Caco-2 (cell line): ENCODE results near the gene SYT7. TPM values are rescaled to one million over a fixed set of nuclear protein-coding genes. Genes with fewer than 3 reads are reported as not detected.

Source experiments
- BruUV-seq: library from RNA; stranded (reverse); fragments of 400-500 nt; replicated peaks from 2 replicates; lab custom pipeline; 2021; lab: Mats Ljungman, UMichigan
- CTCF ChIA-PET: fragments of 300-600 bp; sonication (Branson Sonifier 250); formaldehyde crosslinking; loops from one replicate; lab custom pipeline; 2022; ENCODE audit warnings: antibody characterized with exemption; lab: Charles Lee
- POLR2A ChIA-PET: fragments of 300-600 bp; sonication (Branson Sonifier 250); formaldehyde crosslinking; loops from one replicate; lab custom pipeline; 2022; ENCODE audit warnings: antibody characterized with exemption; lab: Charles Lee
- DNase-seq, 2 experiments: peaks; one replicate each; pipeline versions ENCODE4 v3.0.0 to v3.0.0-alpha.2; 2020 to 2022
- H3K27me3 ChIP-seq: replicated peaks from 2 replicates; pipeline ENCODE4 v1.6.0; 2011; ENCODE audit warnings: low read length; ENCODE audit not compliant: control insufficient read depth, insufficient read depth
- H3K36me3 ChIP-seq: 2 replicates; pipeline ENCODE4 v1.5.1; 2011; ENCODE audit warnings: low read length; ENCODE audit not compliant: control insufficient read depth, insufficient read depth
- H3K4me1 ChIP-seq: fragments of 250-450 bp; sonication (Bioruptor Pico); 2 replicates; pipeline ENCODE4 v1.5.1; 2020; ENCODE audit warnings: mild to moderate bottlenecking
- H3K4me3 ChIP-seq: 2 replicates; pipeline ENCODE4 v1.5.1; 2011; ENCODE audit warnings: low read depth, mild to moderate bottlenecking, control low read depth, low read length
- H3K9me3 ChIP-seq: fragments of 250-450 bp; sonication (Bioruptor Pico); 2 replicates; pipeline ENCODE4 v1.5.1; 2020; ENCODE audit warnings: mild to moderate bottlenecking, moderate library complexity
- H3K27ac Mint-ChIP-seq: one replicate; pipeline ENCODE4 v1.8.0; 2022; ENCODE audit warnings: mixed read lengths; ENCODE audit not compliant: unreplicated experiment
- H3K27me3 Mint-ChIP-seq: one replicate; pipeline ENCODE4 v1.8.0; 2022; ENCODE audit warnings: mixed read lengths; ENCODE audit not compliant: insufficient read depth, unreplicated experiment
- H3K36me3 Mint-ChIP-seq: one replicate; pipeline ENCODE4 v1.8.0; 2022; ENCODE audit warnings: mild to moderate bottlenecking, mixed read lengths; ENCODE audit not compliant: insufficient read depth, unreplicated experiment
- H3K4me1 Mint-ChIP-seq: one replicate; pipeline ENCODE4 v1.8.0; 2022; ENCODE audit warnings: low read depth, mixed read lengths; ENCODE audit not compliant: unreplicated experiment
- H3K4me3 Mint-ChIP-seq: one replicate; pipeline ENCODE4 v1.8.0; 2022; ENCODE audit warnings: mild to moderate bottlenecking, moderate library complexity, mixed read lengths; ENCODE audit not compliant: unreplicated experiment
- H3K9me3 Mint-ChIP-seq: one replicate; pipeline ENCODE4 v1.8.0; 2022; ENCODE audit warnings: mixed read lengths; ENCODE audit not compliant: unreplicated experiment
- CTCF ChIP-seq, 2 experiments: fragments of 200-600 bp in 1 of 2; IDR thresholded peaks; 1 replicate in 1 of 2; 2 replicates in 1 of 2; pipeline versions ENCODE4 v1.5.1 to v1.8.0; 2011 to 2022; ENCODE audit warnings: antibody characterized with exemption in 1 of 2, control low read depth in 1 of 2, inconsistent platforms in 1 of 2, low read depth in 1 of 2, low read length in 1 of 2, mild to moderate bottlenecking in 1 of 2, moderate library complexity in 1 of 2; ENCODE audit not compliant: insufficient read depth in 1 of 2, severe bottlenecking in 1 of 2, unreplicated experiment in 1 of 2
- intact Hi-C: fragments of 100-400 bp; cut with micrococcal nuclease; formaldehyde crosslinking; loops from one replicate; pipeline ENCODE4 v1.10.0; 2022; ENCODE audit not compliant: unreplicated experiment
- total RNA-seq: library from RNA; stranded (reverse); gene quantifications from 2 replicates; pipeline ENCODE4 v1.2.3, GENCODE V29; 2022

Gene SYT7
- total RNA-seq, 1 experiment from 2014 or later = 33.5 TPM

- Histone ChIP-seq H3K4me3 (no peak overlapping the region), H3K27me3 (no peaks in the 10 kb centered on the region), H3K9me3 (no peaks in the 10 kb centered on the region), H3K36me3 (no peaks in the 10 kb centered on the region), H3K4me1 (no peaks in the 10 kb centered on the region)
- ChIA-PET POLR2A (no interaction called here), CTCF (interaction anchor here (1.3 kb wide), 1 partner anchor 21 kb away, joined by 3 read pairs; no protein-coding TSS in a partner anchor)
- Mint-ChIP-seq H3K27me3 (no peaks in the 10 kb centered on the region), H3K27ac (no peak overlapping the region), H3K36me3 (peaks cover 9% of the 10 kb centered on the region), H3K4me1 (no peaks in the 10 kb centered on the region), H3K9me3 (no peaks in the 10 kb centered on the region), H3K4me3 (no peak overlapping the region)
- no TSS peak for BruUV-seq
- TF ChIP-seq CTCF (IDR thresholded peaks at IDR 0.05; ENCODE audit: insufficient read depth in 1 of 2, low read depth in 1 of 2, low read length in 1 of 2, severe bottlenecking in 1 of 2, unreplicated experiment in 1 of 2) = no peak
- DNase-seq = no peak
- intact Hi-C loops = no loop called here
Measured at GRCh38 chr11:61564936-61565696, 15.8 kb downstream of the SYT7 start.

- ChIA-PET POLR2A (no interaction called here), CTCF (interaction anchor here (1.5 kb wide), 1 partner anchor 17 kb away, joined by 3 read pairs; no protein-coding TSS in a partner anchor)
- no peak for DNase-seq
- H3K4me3 Mint-ChIP-seq = no peak overlapping the region
- H3K27me3 Mint-ChIP-seq = no peaks in the 10 kb centered on the region
- Histone ChIP-seq H3K36me3 (no peaks in the 10 kb centered on the region), H3K27me3 (no peaks in the 10 kb centered on the region), H3K9me3 (no peaks in the 10 kb centered on the region), H3K4me1 (no peaks in the 10 kb centered on the region; the same call in 1 of the 2 replicates), H3K4me3 (no peak overlapping the region)
- H3K9me3 Mint-ChIP-seq = no peaks in the 10 kb centered on the region
- H3K36me3 Mint-ChIP-seq = peaks cover 5% of the 10 kb centered on the region
- H3K4me1 Mint-ChIP-seq = peaks cover 17% of the 10 kb centered on the region
- TF ChIP-seq CTCF (IDR thresholded peaks at IDR 0.05; ENCODE audit: insufficient read depth in 1 of 2, low read depth in 1 of 2, low read length in 1 of 2, severe bottlenecking in 1 of 2, unreplicated experiment in 1 of 2) = no peak
- BruUV-seq = no TSS peak
- no peak overlapping the region for H3K27ac Mint-ChIP-seq
- intact Hi-C loops = no loop called here
Measured at GRCh38 chr11:61560751-61561150, 20.1 kb downstream of the SYT7 start.

- no peaks in the 10 kb centered on the region for H3K9me3 Mint-ChIP-seq
- ChIA-PET POLR2A (no interaction called here), CTCF (no interaction called here)
- no peaks in the 10 kb centered on the region for H3K27me3 ChIP-seq
- no peak for DNase-seq
- no peaks in the 10 kb centered on the region for H3K27me3 Mint-ChIP-seq
- no peaks in the 10 kb centered on the region for H3K9me3 ChIP-seq
- no peak for TF ChIP-seq CTCF (IDR thresholded peaks at IDR 0.05; ENCODE audit: insufficient read depth in 1 of 2, low read depth in 1 of 2, low read length in 1 of 2, severe bottlenecking in 1 of 2, unreplicated experiment in 1 of 2)
- H3K4me1 Mint-ChIP-seq = peaks cover 17% of the 10 kb centered on the region
- H3K36me3 ChIP-seq = no peaks in the 10 kb centered on the region
- intact Hi-C loops = no loop called here
- BruUV-seq = no TSS peak
- no peaks in the 10 kb centered on the region; the same call in 1 of the 2 replicates for H3K4me1 ChIP-seq
- H3K36me3 Mint-ChIP-seq = peaks cover 5% of the 10 kb centered on the region
- no peak overlapping the region for H3K4me3 ChIP-seq
- no peak overlapping the region for H3K27ac Mint-ChIP-seq
- H3K4me3 Mint-ChIP-seq = no peak overlapping the region
Measured at GRCh38 chr11:61556621-61557020, 24.3 kb downstream of the SYT7 start.
